ENCODE data around the gene PTPN23.
"Not testable (repeated sequence)": the region's sequence is repeated elsewhere in the genome, so short reads cannot be mapped to it uniquely, and the experiment has no call there.

Gene PTPN23

DNA sequence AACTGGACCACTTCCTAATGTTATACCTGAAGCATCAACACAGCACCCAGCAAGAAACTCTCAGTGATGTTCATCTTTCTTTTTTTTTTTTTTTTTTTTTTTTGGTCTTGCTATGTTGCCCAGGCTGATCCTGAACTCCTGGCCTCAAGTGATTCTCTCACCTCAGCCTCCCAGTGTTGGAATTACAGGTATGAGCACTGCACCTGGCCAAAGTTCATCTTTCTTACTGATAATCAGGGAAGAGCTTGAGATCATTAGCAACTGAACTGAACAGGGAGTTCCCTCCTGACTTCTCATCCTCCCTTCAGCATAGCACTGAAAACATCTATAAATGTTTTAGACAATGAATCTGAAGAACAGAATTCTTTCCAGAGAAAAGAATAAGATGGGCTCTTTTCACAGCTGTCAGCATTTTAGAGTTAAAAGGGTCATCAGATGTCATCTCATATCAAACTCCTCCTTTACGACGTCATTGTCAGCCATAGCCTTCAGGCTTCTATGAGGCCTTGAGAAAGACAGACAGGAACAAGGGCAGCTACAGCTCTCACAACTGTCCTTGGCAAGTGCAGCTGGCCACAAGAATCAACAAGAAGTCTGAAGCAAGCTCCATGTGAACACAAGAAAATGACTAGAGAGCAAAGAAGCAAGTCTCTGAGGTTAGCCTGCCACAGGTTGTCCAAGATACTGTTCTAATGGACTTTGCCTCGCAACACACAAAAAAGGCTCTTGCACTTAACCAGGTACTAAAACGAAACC, 61.2 kb downstream of the PTPN23 start:
- no peak for DNase-seq (ENCODE audit: low read depth in 3 of 3)

- no peak for DNase-seq (ENCODE audit: low read depth in 3 of 3)
These were observed 62.8 kb downstream of the PTPN23 start for GRCh38 chr3:47443611-47443995.

GRCh38 chr3:47444103-47444502, 63.3 kb downstream of the PTPN23 start:
- no peak for DNase-seq (ENCODE audit: low read depth in 3 of 3)

DNA sequence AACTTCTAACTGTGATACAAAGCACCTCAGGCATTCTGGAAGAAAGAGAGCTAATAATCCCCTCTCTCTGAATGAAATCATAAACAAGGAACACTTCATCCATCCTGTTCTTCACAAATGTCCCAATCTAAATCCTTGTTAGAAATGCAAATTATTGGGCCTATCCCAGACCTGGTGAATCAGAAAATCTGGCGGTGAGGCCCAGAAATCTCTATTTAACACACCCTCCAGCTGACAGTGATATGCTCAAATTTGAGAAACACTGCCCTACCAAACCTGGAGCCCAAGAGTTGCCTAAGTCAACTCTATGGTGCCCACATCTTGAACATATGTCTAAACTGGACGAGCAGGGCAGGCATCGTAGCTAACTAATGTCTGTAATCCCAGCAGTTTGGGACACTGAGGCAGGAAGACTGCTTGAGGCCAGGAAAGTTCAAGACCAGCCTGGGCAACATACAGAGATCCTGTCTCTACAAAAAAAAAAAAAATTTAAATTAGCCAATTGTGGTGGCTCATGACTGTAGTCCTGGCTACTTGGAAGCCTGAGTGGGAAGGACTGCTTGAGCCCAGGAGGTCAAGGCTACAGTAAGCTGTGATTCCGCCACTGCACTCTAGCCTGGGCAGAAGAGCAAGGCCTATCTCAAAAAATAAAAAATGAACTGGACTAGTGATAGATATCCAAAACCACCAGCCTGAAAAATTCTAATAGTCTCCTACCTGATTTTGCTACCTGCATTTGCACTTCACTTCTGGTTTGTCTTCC, 71.8 kb downstream of the PTPN23 start:
- DNase-seq (ENCODE audit: low read depth in 3 of 3): no peak

- DNase-seq (ENCODE audit: low read depth in 3 of 3): no peak
These were observed 75.1 kb downstream of the PTPN23 start for GRCh38 chr3:47455806-47456452.

DNA sequence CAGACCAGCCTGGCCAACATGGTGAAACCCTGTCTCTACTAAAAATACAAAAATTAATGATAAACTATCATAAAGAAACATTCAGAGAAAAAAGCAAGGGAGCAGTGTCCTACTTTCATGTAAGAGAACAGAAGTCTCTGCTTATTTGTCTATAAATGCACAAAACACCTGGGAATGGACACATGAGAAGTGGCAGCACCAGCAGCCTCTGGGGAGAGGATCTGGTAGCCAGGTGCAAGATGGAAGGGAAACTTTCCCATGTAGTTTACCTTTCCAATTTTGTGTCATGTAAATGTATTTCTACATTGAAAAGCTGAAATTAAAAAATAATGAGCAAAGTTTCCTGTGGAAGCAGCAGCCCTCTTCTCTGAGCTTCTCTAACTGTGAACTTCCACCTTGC, 76.2 kb downstream of the PTPN23 start:
- DNase-seq (ENCODE audit: low read depth in 3 of 3): no peak

DNA sequence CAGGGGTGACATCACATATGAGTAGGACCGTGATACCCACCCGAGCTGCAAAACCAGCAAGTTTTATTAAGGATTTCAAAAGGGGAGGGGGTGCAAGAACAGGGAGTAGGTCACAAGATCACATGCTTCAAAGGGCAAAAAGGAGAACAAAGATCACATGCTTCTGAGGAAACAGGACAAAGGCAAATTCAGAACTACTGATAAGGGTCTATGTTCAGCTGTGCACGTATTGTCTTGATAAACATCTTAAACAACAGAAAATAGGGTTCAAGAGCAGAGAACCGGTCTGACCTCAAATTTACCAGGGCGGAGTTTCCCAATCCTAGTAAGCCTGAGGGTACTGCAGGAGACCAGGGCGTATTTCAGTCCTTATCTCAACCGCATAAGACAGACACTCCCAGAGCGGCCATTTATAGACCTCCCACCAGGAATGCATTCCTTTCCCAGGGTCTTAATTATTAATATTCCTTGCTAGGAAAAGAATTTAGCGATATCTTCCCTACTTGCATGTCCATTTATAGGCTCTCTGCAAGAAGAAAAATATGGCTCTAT, 78.8 kb downstream of the PTPN23 start:
- not testable (repeated sequence) for DNase-seq (ENCODE audit: low read depth in 3 of 3)
